GM19467 (cell line): ENCODE measurements around the gene UTP14C.
"Not testable (repeated sequence)": the region's sequence is repeated elsewhere in the genome, so short reads cannot be mapped to it uniquely, and the experiment has no call there.

ENCODE experiments used
- ATAC-seq: cut with Tn5 transposase; IDR thresholded peaks from one replicate; pipeline ENCODE4 v1.9.1; 2021; ENCODE audit warnings: mild to moderate bottlenecking, moderate library complexity; ENCODE audit not compliant: unreplicated experiment

UTP14C gene

DNA sequence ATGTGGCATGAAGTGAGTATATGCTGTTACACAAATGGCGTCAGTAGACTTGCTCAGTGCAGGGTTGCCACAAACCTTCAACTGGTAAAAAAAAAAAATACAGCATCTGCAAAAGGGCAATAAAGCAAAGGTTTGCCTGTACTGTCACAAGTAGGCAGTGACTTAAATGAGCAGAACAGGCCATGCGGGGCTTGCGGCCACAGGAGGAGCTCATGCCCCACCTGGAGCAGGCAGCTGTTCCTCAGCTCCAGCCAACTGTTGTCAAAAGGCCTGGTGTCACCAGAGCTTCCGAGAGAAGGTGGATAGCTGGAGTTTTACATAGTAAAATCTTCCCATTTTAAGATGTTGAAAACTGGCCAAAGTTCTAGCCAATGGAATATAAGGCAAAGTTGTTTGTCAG is 20.9 kb upstream of the UTP14C start:
- ATAC-seq = no peak

DNA sequence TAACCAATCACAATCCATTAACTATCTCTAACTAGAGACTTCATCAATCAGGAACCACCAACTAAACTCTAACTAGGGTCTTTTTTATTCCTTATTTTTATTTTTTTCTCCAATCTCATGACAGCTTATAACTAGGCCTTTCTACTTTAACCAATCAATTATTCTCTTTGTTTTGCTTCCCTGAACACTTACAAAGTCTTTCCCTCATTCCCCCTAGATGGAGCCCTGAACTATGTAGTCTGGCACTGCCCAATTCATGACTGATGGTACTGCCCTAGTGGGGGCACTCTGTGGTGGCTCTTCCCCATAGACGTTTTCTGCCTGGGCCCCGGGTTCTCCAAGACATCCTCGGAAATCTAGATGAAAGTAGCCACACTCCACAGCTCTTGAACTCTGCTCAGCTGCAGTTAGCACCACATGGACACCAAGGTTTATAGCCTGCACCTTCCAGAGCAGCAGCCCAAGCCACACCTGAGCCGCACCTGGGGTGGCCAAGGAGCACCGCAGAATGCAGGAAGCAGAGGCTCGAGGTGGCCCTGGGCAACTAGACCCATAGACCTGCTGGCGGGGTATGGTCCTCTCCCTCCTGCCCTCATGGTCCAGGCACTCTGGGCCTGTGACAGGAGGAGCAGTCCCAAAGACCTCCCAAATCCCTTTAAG is 19.9 kb upstream of the UTP14C start:
- ATAC-seq = no peak

DNA sequence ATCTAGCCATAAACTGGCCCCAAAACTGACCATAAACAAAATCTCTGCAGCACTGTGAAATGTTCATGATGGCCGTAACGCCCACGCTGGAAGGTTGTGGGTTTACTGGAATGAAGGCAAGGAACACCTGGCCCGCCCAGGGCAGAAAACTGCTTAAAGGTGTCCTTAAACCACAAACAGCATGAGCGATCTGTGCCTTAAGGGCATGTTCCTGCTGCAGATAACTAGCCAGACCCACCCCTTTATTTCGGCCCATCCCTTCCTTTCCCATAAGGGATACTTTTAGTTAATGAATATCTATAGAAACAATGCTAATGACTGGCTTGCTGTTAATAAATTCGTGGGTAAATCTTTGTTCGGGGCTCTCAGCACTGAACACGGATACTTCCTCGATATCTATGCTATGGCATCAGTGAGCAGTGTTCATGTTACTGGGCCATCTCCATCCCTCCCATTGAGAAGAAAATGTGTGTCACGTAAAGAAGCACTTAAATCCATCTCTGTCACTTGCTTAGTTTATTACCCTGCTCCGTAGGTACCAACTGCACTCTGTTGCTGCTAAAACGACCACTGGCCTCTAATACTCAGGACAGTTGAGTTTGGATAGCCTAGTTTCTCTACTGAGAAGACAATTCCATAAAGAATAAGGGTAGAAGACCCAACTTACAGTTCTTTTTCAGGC is 18.5 kb upstream of the UTP14C start:
- ATAC-seq = no peak

DNA sequence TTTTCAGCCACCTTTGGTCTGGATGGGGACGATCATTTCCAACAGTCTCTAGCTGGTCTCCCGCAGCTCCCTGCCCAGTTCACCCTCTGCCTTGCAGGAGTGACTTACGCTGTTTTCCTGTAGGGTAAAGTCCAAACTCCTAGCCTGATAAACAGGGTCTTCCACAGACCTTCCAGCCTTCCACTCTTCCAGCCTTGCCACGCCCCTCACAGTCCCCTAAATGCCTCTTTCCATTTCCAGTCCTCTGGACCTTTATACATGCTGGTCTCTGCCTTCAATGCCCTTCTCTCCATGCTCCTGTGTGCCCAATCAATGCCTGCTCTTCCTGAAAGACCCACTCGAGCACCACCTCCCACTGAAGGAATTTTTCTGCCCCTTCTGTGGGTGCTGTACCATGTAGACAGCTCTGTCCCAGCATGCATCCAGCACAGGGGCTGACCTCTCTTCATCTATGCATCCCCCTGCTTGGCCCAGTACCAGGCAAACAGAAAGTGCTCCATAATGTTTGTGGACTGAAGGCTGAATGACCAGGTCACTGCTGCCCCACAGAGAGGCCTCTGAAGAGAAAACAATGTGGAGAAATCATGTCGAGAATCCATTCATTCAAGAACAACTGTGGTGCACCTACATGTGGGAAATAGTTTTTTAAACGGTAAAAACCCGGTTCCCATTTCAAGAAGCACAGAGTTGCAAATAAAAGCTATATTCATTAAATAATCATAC is 17.8 kb upstream of the UTP14C start:
- no peak for ATAC-seq

DNA sequence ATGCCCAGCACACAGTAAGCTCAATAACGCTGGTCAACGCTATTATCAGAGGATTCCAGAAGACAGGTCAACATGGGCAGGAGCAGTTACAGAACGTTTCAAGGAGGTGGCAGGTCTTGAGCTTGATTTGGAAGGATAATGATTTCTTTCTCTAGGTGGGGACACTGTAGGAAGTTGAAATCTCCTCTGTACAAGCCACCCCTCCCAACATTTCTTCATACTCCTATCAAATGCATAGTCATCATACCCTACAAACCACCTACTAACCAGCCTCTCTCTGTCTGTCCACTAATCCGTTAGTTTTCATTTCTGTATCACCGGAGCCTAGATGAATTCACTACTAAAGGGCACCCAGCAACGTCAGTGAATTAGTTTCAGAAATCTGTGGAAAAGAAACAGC is 14.5 kb upstream of the UTP14C start:
- ATAC-seq = no peak

DNA sequence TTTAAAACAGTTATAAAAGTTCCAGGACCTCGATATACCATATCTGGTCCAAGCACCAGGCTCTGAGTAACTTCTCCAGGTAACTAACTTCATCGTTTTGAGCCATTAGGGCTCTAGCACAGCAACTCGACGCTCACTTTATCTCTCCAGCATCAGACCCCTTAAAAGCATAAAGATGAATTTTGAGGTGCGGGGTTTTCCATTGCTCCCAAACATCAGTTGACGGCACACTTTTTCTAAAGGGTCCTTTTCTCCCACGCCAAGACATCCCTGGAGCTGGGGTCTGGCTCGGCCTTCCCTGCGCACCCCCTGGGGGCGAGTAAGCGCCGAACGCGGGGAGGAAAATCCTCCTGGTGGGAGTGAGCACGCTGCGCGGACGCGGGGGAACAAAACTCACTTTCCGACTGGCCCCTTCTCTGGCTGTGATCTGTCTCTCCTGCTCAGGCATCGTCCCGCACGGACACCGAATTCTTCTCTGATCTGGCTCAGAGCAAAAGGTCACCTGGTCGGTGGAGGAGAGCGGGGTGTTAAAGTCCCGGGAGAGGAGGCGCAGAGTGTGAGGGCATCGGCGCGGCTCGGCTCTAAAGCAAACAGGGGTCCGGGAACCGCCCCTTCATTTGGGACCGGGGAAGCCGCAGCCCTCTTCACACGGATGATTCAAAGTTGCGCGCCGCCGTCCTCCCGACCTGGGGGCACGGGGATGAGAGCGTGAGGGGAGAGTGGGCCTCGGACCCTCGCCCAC is 13.4 kb upstream of the UTP14C start, which contains the start of gene ATP7B:
ATP7B (minus strand) TSS at position 561 of the 742 bp plus-strand sequence; CDS start at position 448, 113 bp downstream.
- ATAC-seq = peak; percentile 13

DNA sequence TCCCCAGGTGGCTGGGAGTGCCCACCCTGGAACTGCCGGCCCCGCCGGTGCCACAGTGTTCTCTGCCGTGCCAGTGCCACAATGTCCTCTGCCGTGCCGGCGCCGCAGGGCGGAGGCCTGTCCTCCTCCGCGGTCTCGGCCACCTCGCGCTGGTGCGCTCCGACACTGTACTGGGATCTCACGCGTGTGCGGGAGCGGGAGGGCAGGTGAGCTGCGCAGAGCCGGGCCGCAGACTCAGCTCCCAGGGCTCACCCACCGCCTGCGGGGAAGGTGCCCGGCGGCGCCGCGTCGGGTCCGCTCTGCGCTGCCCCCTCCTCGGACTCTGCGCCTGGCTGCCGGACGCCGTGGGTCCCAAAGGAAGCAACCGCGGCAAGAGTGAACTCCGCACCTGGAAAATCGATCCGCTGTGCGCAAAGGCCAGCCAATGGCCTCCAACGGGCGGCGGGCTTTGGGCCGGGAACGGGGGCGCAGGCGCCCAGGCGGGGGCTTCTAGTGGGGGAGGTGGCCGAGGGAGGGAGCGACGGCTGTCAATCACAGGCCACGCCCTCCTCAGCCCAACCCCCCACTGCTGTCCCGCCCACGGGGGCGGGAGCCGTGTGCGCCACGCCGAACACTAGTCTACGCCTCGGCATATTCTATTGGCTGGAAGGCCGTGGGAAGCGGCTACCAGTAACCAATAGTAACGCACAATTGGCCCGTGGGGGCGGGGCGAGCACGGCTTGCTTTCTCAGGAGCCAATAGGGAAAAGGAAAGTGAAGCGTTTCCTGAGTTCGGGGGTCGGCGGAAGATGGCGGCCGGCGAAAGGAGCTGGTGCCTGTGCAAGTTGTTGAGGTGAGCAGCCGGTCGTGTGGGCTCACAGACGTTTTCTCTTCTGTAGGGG is 12.6 kb upstream of the UTP14C start, which contains the start of gene ALG11:
ALG11 (plus strand) TSS at position 767 of the 880 bp plus-strand sequence; CDS start at position 788, 21 bp downstream.
- peak; percentile 100 for ATAC-seq

DNA sequence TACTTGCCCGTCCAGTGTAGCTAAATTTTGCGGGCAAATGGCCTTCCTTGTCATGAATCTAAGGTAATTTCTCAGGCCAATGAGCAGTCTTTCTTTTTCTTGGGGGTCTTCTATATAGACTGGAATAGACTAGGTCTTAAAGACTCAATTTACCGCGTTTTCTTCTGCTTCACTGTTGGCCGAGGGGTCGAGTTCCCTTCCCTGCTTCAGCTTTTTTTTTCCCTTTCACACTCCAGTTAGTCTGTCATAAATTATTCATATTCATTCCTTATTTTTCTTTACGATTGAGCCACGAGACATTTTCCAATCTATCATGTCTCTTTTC is 12.0 kb upstream of the UTP14C start:
- ATAC-seq = no peak

DNA sequence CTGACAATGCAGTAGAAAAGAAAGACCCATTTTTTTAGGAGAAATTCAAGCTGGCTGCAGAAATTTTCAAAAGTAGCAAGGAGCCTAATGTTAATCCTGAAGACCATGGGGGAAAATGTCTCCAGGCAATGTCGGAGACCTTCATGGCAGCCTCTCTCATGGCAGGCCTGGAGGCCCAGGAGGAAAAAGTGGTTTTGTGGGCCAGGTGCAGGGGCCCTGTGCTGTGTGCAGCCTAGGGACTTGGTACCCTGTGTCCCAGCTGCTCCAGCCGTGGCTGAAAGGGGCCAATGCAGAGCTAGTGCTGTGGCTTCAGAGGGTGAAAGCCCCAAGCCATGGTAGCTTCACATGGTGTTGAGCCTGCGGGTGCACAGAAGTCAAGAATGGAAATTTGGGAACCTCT is 8.2 kb upstream of the UTP14C start:
- no peak for ATAC-seq

DNA sequence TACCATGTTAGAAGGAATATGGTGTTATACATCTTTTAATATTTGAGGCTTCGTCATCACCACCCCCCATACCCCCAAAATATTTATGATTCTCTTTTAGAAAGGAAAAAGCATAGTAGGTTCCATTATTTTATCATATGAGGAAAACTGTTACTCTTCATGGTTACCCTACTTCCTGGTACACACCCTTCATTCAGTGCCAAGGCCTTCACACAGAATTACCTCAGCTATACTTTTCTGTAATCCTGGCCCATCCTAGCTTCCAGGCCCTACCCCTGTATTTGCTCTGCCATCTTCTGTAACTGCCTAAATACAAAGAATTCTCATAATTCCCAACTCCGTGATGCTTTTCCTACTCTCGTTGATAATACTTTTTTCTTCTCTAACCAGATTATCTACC is 4.3 kb upstream of the UTP14C start:
- ATAC-seq = no peak

DNA sequence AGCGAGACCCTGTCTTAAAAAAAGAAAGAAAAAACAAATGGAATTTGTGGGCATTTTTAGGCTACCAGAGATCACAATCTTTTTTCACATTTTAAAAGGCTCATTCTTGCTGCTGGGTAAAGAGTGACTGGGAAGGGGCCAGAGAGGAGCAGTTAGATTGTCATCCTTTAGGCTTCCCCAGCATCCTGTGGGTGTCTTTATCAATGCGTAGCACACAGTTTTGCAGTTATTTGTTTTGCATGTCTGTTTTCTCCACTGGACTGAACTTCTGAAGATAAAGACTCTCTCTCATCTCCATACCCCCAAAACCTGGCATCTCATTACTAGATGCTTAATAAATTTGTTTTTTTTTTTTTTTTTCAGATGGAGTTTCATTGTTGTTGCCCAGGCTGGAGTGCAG is 2.1 kb upstream of the UTP14C start:
- no peak for ATAC-seq

DNA sequence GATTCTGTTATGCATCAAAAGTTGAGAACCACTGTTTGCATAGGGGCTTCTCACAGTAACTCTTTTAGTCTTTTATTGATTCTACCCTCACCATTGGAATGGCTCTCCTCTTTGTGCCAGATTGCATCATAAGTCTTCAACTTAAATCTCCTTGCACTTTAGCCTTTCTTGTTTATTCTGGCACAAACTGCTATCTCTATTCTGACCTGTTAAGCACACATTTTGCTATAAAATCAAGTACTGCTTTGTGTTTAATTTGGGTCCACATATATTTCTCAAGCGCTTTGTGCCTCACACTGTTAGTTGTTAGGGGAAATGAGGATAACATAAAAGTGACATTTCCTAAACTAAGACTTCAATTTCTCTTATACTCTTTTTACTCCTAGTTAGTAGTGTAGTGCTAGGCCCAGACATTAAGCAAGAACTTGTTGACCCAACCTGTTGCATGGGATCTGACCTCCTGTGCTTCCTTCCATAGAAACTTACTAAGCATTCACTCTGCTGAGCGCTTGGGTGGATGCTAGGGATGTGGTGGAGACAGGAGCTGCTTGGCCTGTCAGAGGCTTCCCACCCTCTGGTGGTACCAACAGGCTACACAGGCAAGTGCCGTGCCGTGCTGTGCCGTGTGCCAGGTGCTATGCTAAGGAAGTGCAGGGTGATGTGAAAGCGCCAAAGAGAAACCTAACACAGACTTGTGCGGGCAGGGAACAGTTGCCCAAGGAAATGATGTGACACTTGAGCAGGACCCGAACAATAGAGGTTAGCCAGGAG is 1.2 kb downstream of the UTP14C start:
- no peak for ATAC-seq

DNA sequence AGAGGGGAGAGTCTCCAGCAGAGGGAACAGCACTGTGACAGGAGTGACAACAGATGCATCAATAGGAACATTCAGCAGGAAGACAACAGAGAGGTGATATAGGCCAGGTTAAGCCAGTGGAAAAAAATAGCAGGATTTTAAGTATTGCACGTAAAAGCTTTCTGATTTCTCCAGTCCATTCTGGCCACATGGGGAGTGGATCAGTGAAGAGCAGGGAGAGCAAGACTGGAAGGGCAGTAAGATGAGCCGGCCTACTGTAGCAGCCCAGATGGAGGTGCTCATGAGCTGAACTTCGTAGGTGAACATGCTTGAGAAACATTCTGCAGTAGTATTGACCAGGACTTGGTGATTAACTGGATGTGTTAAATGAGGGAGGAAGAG is 1.7 kb downstream of the UTP14C start:
- ATAC-seq = no peak

DNA sequence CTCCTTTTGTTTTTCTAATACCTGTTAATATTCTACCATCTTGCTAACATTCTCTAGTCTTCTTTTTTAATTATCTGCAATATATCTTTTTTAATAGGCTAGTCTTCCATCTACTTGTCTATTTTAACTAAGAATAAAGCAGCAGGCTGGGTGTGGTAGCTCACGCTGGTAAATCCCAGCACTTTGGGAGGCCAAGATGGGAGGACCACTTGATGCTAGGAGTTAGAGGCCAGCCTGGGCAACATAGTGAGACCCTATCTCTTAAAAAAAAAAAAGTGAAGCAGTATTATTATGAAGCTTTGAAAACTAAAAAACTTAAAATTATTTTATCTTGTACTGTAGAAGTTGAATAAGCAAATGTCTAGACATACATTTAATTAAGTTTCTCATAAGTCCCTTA is 3.3 kb downstream of the UTP14C start:
- no peak for ATAC-seq

DNA sequence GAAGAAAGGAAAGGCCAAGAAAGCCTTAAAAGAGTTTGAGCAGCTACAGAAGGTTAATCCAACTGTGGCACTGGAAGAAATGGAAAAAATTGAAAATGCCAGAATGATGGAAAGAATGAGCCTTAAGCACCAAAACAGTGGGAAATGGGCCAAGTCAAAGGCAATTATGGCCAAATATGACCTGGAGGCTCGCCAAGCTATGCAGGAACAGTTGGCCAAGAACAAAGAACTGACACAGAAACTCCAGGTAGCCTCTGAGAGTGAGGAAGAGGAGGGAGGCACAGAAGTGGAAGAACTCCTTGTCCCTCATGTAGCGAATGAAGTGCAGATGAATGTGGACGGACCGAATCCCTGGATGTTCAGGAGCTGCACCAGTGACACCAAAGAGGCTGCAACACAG is 5.1 kb downstream of the UTP14C start:
- ATAC-seq = no peak

DNA sequence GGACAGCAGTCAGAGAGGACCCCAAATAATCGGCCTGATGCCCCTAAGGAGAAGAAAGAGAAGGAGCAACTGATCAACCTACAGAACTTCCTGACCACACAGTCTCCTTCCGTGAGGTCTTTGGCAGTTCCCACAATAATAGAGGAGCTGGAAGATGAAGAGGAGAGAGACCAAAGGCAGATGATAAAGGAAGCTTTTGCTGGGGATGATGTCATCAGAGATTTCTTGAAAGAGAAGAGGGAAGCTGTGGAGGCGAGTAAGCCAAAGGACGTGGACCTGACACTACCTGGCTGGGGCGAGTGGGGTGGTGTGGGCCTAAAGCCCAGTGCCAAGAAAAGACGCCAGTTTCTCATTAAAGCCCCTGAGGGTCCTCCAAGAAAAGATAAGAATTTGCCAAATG is 5.9 kb downstream of the UTP14C start:
- not testable (repeated sequence) for ATAC-seq

DNA sequence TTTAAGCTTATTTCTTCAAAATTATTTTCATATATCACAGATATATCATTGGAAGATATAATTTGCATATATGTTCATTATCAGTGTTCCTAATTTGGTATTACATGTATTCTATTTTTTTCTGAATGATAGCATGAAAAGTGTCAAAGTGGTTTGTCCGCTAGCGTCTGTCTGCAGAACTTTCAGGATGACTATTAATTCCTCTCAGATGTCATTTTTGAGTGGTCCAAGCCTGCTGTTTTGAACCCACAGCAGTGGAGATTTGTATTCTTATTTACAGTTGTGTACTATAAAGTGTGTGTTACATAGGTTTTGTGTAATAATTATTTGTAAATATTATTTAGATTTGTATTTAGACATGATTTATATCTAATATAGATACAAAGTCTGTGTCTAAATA is 8.5 kb downstream of the UTP14C start:
- no peak for ATAC-seq

DNA sequence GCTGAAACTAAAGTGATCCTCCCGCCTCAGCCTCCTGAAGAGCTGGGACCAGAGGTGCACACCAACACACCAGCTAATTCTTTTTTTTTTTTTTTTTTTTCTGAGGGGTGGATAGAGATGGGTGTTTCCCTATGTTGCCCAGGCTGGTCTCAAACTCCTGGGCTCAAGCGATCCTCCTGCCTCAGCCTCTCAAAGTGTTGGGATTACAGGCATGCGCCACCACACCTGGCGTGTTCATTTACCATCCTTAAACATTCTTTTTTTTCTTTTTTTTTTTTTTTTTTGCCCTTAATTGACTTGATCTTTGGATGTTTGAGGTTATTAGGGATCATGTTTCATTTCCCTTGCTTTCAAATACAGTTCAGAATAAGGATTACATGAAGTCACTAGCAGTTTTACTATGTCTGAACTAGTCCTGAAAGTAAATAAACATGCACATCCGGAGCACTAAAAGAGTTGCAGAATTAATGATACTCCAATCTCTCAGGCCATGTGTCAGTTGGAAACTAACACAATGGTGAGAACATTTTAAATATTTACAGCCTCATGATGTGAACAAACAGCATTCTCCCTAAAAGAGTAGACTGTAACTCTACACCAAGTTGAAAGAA is 10.2 kb downstream of the UTP14C start:
- ATAC-seq = no peak

DNA sequence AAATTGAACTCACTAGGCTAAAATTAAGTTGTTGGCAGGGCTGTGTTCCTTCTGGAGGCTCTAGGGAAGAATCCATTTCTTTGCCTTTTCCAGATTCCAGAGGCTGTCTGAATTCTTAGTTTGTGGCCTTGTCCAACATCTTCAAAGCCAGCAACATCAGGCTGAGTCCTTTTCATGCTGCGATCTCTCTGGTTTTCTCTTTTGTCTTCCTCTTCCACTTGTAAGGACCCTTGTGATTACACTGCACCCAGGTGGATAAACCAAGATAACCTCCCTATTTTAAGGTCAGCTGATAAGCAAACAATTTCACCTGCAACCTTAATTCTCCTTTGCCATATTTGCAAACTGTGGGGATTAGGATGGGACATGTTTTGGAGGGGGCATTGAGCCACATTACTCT is 11.5 kb downstream of the UTP14C start:
- no peak for ATAC-seq
